Measurements from ENCODE around the gene EPS8L3. TPM values are rescaled to one million over a fixed set of nuclear protein-coding genes. Genes with fewer than 3 reads are reported as not detected.

The EPS8L3 gene
- total and polyA plus RNA-seq, 2 of the 4 experiments (the other 2 are of a cell fraction) = not detected

- POLR2A ChIA-PET (ENCODE audit: unreplicated experiment) = no interaction called here
- no peak for ATAC-seq (ENCODE audit: low read depth)
- H3K4ac ChIP-seq (ENCODE audit: low read depth, low read length) = no peak overlapping the region
- no peak overlapping the region for H2BK20ac ChIP-seq (ENCODE audit: low read depth, low read length)
- H3K14ac ChIP-seq (replicated peaks; ENCODE audit: low read depth, low read length) = no peak overlapping the region
- no peaks in the 10 kb centered on the region for H3K36me3 ChIP-seq (ENCODE audit: control insufficient read depth, insufficient read depth, low read length)
- H4K5ac ChIP-seq (ENCODE audit: low read depth, low read length) = no peak overlapping the region
- TF ChIP-seq MXI1 (IDR thresholded peaks at IDR 0.05; ENCODE audit: borderline replicate concordance, low read depth, low read length) (no peak), RAD21 (IDR thresholded peaks at IDR 0.05; ENCODE audit: low read length) (no peak), CEBPB (IDR thresholded peaks at IDR 0.05; ENCODE audit: low read depth, low read length) (no peak), SMC3 (IDR thresholded peaks at IDR 0.05; ENCODE audit: low read depth, low read length) (no peak), RCOR1 (IDR thresholded peaks at IDR 0.05; ENCODE audit: insufficient replicate concordance, low read length) (no peak), CHD1 (IDR thresholded peaks at IDR 0.05; ENCODE audit: low read depth, low read length) (no peak), POLR2A (IDR thresholded peaks at IDR 0.05; ENCODE audit: low read depth, low read length) (no peak), BHLHE40 (IDR thresholded peaks at IDR 0.05; ENCODE audit: low read depth, low read length) (no peak), ELK1 (IDR thresholded peaks at IDR 0.05; ENCODE audit: borderline replicate concordance, low read depth, low read length) (no peak)
- BruUV-seq (replicated peaks) = no TSS peak
- no peak overlapping the region for H2BK15ac ChIP-seq (ENCODE audit: low read depth, low read length)
- H3K4me2 ChIP-seq (ENCODE audit: low read depth, low read length) = no peak overlapping the region
- H3K9me1 ChIP-seq (ENCODE audit: insufficient read depth, low read length) = peaks cover 17% of the 10 kb centered on the region
- H3K56ac ChIP-seq (ENCODE audit: extremely low read depth, insufficient read depth, low read length) = no peak overlapping the region
- H3K4me3 ChIP-seq (ENCODE audit: insufficient read depth, low read depth, low read length) = no peak overlapping the region
- no peak overlapping the region for H3K18ac ChIP-seq (ENCODE audit: low read depth, low read length)
- H3K9ac ChIP-seq (ENCODE audit: low read depth, low read length) = no peak overlapping the region
- no peak overlapping the region for H3K27ac ChIP-seq (ENCODE audit: insufficient read depth, low read length)
- no peak overlapping the region for H2BK5ac ChIP-seq (ENCODE audit: low read depth, low read length, poor library complexity, severe bottlenecking)
- no peak for DNase-seq
- no peaks in the 10 kb centered on the region for H3K9me3 ChIP-seq (ENCODE audit: control insufficient read depth, insufficient read depth, low read length)
- no peak overlapping the region for H2AK5ac ChIP-seq (ENCODE audit: low read depth, low read length)
- H4K91ac ChIP-seq (ENCODE audit: insufficient read depth, low read depth, low read length) = no peak overlapping the region
- no peaks in the 10 kb centered on the region for H3K79me1 ChIP-seq (ENCODE audit: low read depth in 1 of 2, low read length in 2 of 2)
- peaks cover 5% of the 10 kb centered on the region for H3K4me1 ChIP-seq (ENCODE audit: control insufficient read depth, insufficient read depth, low read length)
- no peaks in the 10 kb centered on the region for H4K20me1 ChIP-seq (ENCODE audit: insufficient read depth, low read length)
- CTCF ChIA-PET = interaction anchor here (1.1 to 1.3 kb wide), 2 partner anchors 9 to 310 kb away, joined by 3 read pairs; no protein-coding TSS in a partner anchor
- H2AK9ac ChIP-seq (replicated peaks; ENCODE audit: low read depth, low read length, poor library complexity) = no peak overlapping the region
- dilution Hi-C loops (cut with HindIII; ENCODE audit: low sequenced_read_pairs, unreplicated experiment) (no loop called here), intact Hi-C loops (cut with micrococcal nuclease) (no loop called here), in situ Hi-C loops (cut with MboI; ENCODE audit: low sequenced_read_pairs) (no loop called here)
- H3K27me3 ChIP-seq (ENCODE audit: control insufficient read depth, insufficient read depth, low read length) = no peaks in the 10 kb centered on the region
- no peak overlapping the region for H2AFZ ChIP-seq (replicated peaks; ENCODE audit: low read length, poor library complexity)
- no peak overlapping the region for H4K8ac ChIP-seq (ENCODE audit: low read depth in 2 of 2, low read length in 2 of 2)
- no peak overlapping the region for H3K23ac ChIP-seq (ENCODE audit: low read depth, low read length)
- H2BK120ac ChIP-seq (ENCODE audit: low read depth, low read length) = no peak overlapping the region
Observed at GRCh38 chr1:109800291-109800690, 36.6 kb upstream of the EPS8L3 start.

Data from IMR-90 (cell line).